Measurements from ENCODE around the gene ZBTB38.

Gene ZBTB38

GRCh38 chr3:141341536-141341935 lies 26.8 kb upstream of the ZBTB38 start:
- no peak for DNase-seq

GRCh38 chr3:141342386-141342785 lies 25.9 kb upstream of the ZBTB38 start:
- no peak for DNase-seq

- no peak for DNase-seq
These were observed 25.2 kb upstream of the ZBTB38 start for GRCh38 chr3:141343077-141343476.

- DNase-seq, result no peak
These were observed 24.4 kb upstream of the ZBTB38 start for GRCh38 chr3:141343865-141344271.

- DNase-seq, result no peak
These were observed 22.8 kb upstream of the ZBTB38 start for GRCh38 chr3:141345528-141345927.

- DNase-seq, result no peak
These were observed 22.3 kb upstream of the ZBTB38 start for GRCh38 chr3:141346007-141346406.

- DNase-seq, result no peak
These were observed 21.9 kb upstream of the ZBTB38 start for GRCh38 chr3:141346418-141346817.

- no peak for DNase-seq
These were observed 21.5 kb upstream of the ZBTB38 start for GRCh38 chr3:141346839-141347238.

GRCh38 chr3:141348837-141349236 lies 19.5 kb upstream of the ZBTB38 start:
- no peak for DNase-seq

GRCh38 chr3:141349711-141350110 lies 18.6 kb upstream of the ZBTB38 start:
- no peak for DNase-seq

- DNase-seq, result no peak
These were observed 17.6 kb upstream of the ZBTB38 start for GRCh38 chr3:141350666-141351065.

GRCh38 chr3:141352262-141352984 lies 15.9 kb upstream of the ZBTB38 start:
- no peak for DNase-seq

- DNase-seq, result no peak
These were observed 14.4 kb upstream of the ZBTB38 start for GRCh38 chr3:141353652-141354495.

- no peak for DNase-seq
These were observed 13.8 kb upstream of the ZBTB38 start for GRCh38 chr3:141354517-141354916.

GRCh38 chr3:141355242-141355641 lies 13.1 kb upstream of the ZBTB38 start:
- DNase-seq, result no peak

- no peak for DNase-seq
These were observed 12.3 kb upstream of the ZBTB38 start for GRCh38 chr3:141356046-141356445.

- no peak for DNase-seq
These were observed 7.3 kb upstream of the ZBTB38 start for GRCh38 chr3:141360888-141361598.

GRCh38 chr3:141362736-141363135 lies 5.6 kb upstream of the ZBTB38 start:
- no peak for DNase-seq

- DNase-seq, result no peak
These were observed 3.1 kb upstream of the ZBTB38 start for GRCh38 chr3:141365201-141365600.

- DNase-seq, result no peak
These were observed 1.8 kb upstream of the ZBTB38 start for GRCh38 chr3:141366285-141367037.

- DNase-seq, result no peak
These were observed 1.1 kb upstream of the ZBTB38 start for GRCh38 chr3:141367038-141367730.

Measured in stimulated activated CD4-positive, alpha-beta T cell treated with anti-CD3 and anti-CD28 coated beads, Interleukin-4, amount 100 ng/mL, for 24 hours (primary cell).